ENCODE data around the gene GREM2.

DNA sequence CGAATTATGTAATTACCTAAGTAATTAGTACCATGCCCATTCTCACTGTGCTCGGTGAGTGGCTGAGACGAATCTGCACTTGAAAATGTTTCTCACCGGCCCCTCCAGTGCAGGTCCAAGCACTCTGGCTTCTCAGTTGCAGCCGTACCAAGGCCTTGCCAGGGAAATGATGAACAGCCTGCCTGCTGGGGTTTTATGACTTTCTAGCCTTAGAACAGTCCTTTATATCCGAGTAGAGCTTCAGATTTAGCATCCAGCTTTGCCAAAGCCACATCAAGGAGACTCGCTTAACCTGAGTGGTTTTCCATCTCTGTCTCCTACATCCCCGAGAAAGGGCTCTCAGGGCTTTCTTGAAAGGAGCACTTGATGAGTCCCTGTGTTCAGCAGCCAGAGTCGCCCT, 83.4 kb downstream of the GREM2 start:
- no peak for TF ChIP-seq GATA3 (IDR thresholded peaks at IDR 0.05; ENCODE audit: low read depth, low read length)
- no peak for TF ChIP-seq GATA2 (IDR thresholded peaks at IDR 0.05; ENCODE audit: low read depth, low read length)

Data from SH-SY5Y (cell line).